Measurements from ENCODE around the gene BAZ2B.
"Not testable (repeated sequence)": the region's sequence is repeated elsewhere in the genome, so short reads cannot be mapped to it uniquely, and the experiment has no call there.

BAZ2B gene

GRCh38 chr2:159438284-159438683 is 178.1 kb downstream of the BAZ2B start:
- no peak for DNase-seq (ENCODE audit: low read depth in 2 of 3, low spot score in 1 of 3)

GRCh38 chr2:159432610-159433009 is 183.7 kb downstream of the BAZ2B start:
- DNase-seq (ENCODE audit: low read depth in 2 of 3, low spot score in 1 of 3), result no peak

GRCh38 chr2:159427048-159427447 is 189.3 kb downstream of the BAZ2B start:
- no peak for DNase-seq (ENCODE audit: low read depth in 2 of 3, low spot score in 1 of 3)

GRCh38 chr2:159419403-159419802 is 196.9 kb downstream of the BAZ2B start:
- DNase-seq (ENCODE audit: low read depth in 2 of 3, low spot score in 1 of 3), result no peak

DNA sequence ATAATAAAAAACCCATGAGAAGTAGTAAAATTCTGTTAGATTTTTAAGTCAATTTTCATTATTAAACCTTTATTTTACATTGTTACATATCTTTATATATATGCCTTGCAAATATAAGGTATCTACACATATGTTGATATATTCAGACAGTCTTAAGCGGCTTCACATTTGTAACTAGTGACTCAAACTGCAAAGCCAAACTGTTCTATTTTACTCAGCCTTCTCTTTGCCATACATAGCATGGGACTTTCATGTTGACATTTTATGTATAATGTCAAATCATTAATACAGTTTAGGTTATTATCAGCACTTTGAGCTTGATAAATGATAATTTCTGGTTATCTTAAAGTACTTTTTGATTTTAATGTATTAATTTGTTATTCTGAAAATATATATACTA is 204.9 kb downstream of the BAZ2B start:
- DNase-seq (ENCODE audit: low read depth in 2 of 3, low spot score in 1 of 3), result no peak

GRCh38 chr2:159410276-159410675 is 206.1 kb downstream of the BAZ2B start:
- DNase-seq (ENCODE audit: low read depth in 2 of 3, low spot score in 1 of 3), result no peak

DNA sequence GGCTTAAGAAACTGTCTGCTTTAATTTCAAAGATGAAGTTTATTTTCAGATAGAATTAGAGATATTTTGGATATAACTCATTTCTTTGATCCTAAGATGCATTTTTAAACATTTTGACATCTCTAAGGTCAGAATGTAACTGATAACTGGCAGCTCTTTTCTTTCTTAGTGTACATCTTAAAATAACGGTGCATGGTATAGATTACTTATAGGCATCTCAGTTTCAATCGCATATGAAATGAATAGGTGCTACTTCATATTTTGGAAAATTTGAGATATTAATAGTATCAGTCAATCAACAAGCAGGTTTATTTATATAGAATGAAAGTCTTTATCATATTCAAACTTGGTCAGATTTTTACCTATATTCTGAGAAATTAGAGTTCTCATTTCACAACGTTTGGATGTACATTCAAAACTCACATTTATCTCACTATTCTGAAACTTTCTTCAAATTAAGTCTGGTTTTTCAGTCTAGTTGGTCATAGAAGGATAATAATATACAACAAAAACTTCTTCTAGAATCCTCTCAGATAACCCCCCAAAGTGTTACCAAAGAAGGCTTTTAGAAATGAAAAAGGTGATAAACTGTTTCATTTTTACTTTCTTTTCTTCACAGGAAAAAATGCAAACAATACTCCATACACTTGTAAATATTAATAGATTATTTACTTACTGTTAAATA is 207.1 kb downstream of the BAZ2B start:
- DNase-seq (ENCODE audit: low read depth in 2 of 3, low spot score in 1 of 3), result no peak

DNA sequence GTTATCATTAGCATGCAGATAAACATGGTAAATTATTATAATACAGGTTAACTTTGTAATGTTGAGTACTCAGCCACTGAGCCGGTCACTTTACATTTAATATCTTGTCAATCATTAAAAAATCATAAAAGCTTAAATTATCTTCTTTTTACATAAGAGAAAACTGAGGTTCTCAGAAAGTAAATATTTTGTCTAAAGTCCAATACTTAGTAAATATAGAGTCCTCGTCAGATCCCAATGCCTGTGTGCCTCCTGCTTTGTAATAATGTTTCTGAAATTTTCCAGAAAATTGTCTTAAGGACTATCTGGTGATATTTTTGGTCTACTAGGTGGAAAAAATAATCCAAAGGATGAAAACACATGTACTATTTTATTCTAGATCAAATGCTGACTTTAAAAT is 213.6 kb downstream of the BAZ2B start:
- DNase-seq (ENCODE audit: low read depth in 2 of 3, low spot score in 1 of 3), result no peak

DNA sequence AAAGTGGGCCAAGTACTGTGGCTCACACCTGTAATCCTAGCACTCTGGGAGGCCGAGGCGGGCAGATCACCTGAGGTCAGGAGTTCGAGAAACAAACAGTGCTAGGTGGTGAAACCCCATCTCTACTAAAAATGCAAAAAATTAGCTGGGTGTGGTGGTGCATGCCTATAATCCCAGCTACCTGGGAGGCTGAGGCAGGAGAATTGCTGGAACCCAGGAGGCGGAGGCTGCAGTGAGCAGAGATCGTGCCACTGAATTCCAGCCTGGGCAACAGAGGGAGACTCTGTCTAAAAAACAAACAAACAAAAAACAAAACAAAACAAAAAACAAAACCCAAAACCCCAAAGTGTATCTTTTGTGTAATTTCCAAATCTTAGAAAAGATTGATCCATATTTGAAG is 214.2 kb downstream of the BAZ2B start:
- DNase-seq (ENCODE audit: low read depth in 2 of 3, low spot score in 1 of 3), result not testable (repeated sequence)

GRCh38 chr2:159399716-159400415 is 216.5 kb downstream of the BAZ2B start:
- DNase-seq (ENCODE audit: low read depth in 2 of 3, low spot score in 1 of 3), result no peak

DNA sequence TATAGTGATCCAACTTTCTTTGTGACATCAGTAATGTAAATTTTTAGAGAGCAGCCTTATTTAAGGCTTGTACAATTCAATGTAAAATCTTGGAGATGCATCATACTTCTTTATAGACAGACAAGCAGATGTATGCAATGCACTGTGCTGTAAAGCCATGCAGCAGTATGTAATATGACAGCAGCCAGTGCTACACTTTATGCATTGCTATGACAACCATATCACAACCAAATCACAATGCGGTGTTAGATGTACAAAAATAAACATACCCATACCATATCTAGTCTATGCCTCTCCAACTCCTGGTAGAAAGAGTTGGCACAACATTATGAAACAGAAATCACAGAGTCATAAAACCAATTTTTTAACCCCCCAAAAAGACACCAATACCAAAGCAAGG is 219.5 kb downstream of the BAZ2B start:
- DNase-seq (ENCODE audit: low read depth in 2 of 3, low spot score in 1 of 3), result no peak

- DNase-seq (ENCODE audit: low read depth in 2 of 3, low spot score in 1 of 3), result no peak
Measured at GRCh38 chr2:159382447-159383028, 233.8 kb downstream of the BAZ2B start.

GRCh38 chr2:159381574-159381973 is 234.8 kb downstream of the BAZ2B start:
- no peak for DNase-seq (ENCODE audit: low read depth in 2 of 3, low spot score in 1 of 3)

DNA sequence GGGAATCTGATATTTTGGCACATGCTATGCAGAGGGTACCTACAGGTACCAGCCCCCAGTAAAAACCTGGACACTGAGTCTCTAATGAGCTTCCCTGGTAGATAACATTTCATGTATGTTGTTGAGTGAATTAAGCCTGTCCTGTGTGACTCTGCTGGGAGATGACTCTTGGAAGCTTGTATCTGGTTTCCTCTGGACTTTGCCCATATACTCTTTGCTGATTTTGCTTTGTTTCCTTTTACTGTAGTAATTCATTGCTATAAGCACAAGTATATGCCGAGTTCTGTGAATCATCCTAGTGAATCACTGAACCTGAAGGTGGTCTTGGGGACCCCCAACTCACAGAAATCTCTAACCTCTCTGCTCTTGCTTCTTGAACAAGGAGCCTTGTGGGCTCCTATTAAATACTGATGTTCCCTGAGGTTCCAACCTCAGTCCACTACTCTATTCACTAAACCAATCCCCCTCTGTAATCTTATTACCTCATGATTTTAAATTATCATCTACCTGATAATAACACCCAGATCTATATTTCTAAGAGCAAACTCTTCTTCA is 235.6 kb downstream of the BAZ2B start:
- DNase-seq (ENCODE audit: low read depth in 2 of 3, low spot score in 1 of 3), result no peak

- no peak for DNase-seq (ENCODE audit: low read depth in 2 of 3, low spot score in 1 of 3)
Measured at GRCh38 chr2:159379181-159379580, 237.2 kb downstream of the BAZ2B start.

DNA sequence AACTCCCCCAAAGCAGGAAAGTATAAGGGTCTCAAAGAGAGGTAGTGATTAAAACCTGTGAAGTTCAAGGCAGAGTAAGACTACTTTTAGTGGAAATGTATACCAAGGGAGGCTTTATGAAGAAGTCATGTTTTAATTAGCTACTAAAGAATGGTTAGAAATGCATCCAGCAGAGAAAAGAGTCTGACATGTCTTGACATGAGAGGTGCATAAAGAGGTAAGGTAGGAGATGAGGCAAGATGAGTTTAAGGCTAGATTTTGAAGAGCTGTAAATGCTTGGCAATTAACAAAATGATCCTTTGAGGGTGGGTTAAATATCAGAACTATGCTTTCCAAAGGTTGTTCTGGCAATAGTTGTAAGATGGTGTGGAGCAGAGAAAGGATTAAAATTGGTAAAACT is 241.1 kb downstream of the BAZ2B start:
- DNase-seq (ENCODE audit: low read depth in 2 of 3, low spot score in 1 of 3), result no peak

DNA sequence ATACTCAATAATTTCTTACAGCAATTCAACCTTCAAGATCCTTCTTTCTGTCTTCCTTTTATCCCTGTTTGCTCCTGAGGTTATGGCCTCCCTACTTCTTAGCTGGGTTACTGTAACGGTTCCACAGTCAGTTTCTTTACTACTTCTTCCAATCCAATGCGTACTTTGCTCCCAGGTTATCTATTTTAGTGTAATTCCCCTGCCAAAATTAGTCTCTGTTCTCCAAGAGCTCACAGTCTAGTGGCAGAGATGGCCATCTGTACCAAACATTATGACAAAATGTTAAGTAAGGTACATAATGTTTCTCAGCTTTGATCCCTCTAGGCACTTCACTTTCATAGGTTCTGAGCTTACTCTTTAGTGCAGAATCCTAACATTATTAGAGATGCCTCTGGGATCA is 244.8 kb downstream of the BAZ2B start:
- no peak for DNase-seq (ENCODE audit: low read depth in 2 of 3, low spot score in 1 of 3)

- DNase-seq (ENCODE audit: low read depth in 2 of 3, low spot score in 1 of 3), result no peak
Measured at GRCh38 chr2:159366538-159366937, 249.8 kb downstream of the BAZ2B start.

DNA sequence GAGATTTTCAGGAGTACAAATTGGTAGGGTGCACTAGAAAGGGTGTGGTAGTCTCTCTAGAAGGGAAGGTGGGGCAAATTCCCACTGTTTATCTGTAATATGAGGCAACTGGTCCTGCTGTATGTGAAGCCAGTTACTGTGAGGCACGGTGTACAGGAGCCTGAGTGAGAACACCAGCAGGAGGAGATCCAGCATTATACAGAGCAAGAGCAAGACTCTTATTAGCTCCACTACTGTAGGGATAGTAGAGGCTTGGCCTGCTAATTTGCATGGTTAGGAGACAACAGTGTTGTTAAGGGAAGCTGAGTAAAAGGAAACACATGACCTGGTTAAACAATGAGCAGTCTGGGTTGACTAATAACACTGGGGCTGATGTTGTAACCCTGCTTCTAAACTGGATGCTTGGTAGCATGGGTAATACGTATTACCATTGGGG is 253.5 kb downstream of the BAZ2B start:
- no peak for DNase-seq (ENCODE audit: low read depth in 2 of 3, low spot score in 1 of 3)

DNA sequence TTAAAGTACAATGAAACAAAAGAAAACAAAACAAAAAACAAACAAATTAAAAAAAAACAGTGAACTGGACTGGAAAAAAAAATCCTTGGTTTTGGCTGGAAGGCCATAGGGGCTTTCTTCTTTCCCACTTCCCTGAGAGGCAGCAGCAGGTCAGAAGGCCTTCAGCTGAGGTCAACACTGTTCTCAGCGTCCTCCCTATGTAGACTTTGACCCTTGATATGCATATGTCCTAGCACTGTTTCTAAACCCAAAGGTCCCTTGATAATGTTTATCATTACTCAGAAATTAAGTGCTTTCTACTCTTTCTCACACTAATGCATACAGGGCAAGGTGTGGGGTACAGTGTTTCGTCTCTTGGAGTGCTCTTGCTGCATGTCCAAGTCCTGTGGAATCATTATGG is 254.3 kb downstream of the BAZ2B start:
- no peak for DNase-seq (ENCODE audit: low read depth in 2 of 3, low spot score in 1 of 3)

GRCh38 chr2:159361603-159362002 is 254.7 kb downstream of the BAZ2B start:
- DNase-seq (ENCODE audit: low read depth in 2 of 3, low spot score in 1 of 3), result not testable (repeated sequence)

DNA sequence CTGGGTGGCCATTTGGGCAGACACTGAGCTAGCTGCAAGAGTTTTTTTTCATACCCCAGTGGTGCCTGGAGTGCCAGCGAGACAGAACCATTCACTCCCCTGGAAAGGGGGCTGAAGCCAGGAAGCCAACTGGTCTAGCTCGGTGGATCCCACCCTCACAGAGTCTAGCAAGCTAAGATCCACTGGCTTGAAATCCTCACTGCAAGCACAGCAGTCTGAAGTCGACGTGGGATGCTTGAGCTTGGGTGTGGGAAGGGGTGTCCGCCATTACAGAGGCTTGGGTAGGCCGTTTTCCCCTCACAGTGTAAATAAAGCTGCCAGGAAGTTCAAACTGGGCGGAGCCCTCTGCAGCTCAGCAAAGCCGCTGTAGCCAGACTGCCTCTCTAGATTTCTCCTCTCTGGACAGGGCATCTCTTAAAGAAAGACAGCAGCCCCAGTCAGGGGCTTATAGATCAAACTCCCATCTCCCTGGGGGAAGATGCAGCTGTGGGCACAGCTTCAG is 260.2 kb downstream of the BAZ2B start:
- no peak for DNase-seq (ENCODE audit: low read depth in 2 of 3, low spot score in 1 of 3)
